ENCODE data around the gene TRIM29. TPM values are rescaled to one million over a fixed set of nuclear protein-coding genes. Genes with fewer than 3 reads are reported as not detected.

TRIM29 gene
- total RNA-seq, 1 experiment from 2014 or later, result 293 TPM

DNA sequence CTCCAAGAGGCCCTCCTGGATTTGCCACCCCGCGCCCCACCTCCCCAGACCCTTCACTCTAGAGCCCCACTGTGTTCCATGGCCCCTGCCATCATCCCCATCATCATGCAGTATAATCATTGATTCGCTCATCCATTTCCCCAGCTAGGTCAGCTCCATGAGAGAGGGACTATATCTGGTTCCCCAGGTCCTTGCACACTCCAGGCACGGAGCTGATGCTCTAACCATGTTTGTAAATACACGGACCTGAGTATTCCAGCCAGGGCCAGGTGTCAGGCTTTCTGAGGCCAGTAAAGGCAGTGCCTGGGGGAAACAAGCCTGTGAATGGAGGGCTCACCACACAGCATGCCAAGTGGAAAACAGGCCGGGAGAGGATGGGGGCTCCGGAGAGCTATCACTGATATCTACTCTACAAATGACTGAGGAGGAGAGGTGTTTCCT, 45.8 kb upstream of the TRIM29 start:
- H3K4me3 ChIP-seq, result no peak overlapping the region
- POLR2A ChIA-PET (ENCODE audit: unreplicated experiment), result no interaction called here
- H3K9me2 ChIP-seq (ENCODE audit: insufficient read depth), result no peaks in the 10 kb centered on the region
- H3K9me3 ChIP-seq (ENCODE audit: insufficient read depth, low read depth), result no peaks in the 10 kb centered on the region
- H3F3A ChIP-seq (ENCODE audit: insufficient read depth, low read depth), result no peaks in the 10 kb centered on the region
- no peak overlapping the region for H2AFZ ChIP-seq
- no TSS peak for BruUV-seq (replicated peaks)
- no peaks in the 10 kb centered on the region for H4K20me1 ChIP-seq (ENCODE audit: insufficient read depth)
- CTCF ChIA-PET, result interaction anchor here (0.6 kb wide), 1 partner anchor 844 kb away, joined by 3 read pairs; no protein-coding TSS in a partner anchor
- TF ChIP-seq EZH2 (IDR thresholded peaks at IDR 0.05; ENCODE audit: low read depth), result no peak
- no peak for TF ChIP-seq CTCF (conservative IDR thresholded peaks at IDR 0.05)
- no peaks in the 10 kb centered on the region for H3K79me2 ChIP-seq (ENCODE audit: low read depth)
- no peaks in the 10 kb centered on the region for H3K4me1 ChIP-seq (replicated peaks; ENCODE audit: insufficient read depth)
- no peaks in the 10 kb centered on the region for H3K36me3 ChIP-seq (ENCODE audit: low read depth)
- intact Hi-C loops (cut with micrococcal nuclease; ENCODE audit: unreplicated experiment), result no loop called here
- H3K27me3 ChIP-seq (ENCODE audit: insufficient read depth, low read depth), result no peaks in the 10 kb centered on the region
- DNase-seq, result no peak
- H3K27ac ChIP-seq, result no peak overlapping the region
- H3K4me2 ChIP-seq, result no peak overlapping the region

DNA sequence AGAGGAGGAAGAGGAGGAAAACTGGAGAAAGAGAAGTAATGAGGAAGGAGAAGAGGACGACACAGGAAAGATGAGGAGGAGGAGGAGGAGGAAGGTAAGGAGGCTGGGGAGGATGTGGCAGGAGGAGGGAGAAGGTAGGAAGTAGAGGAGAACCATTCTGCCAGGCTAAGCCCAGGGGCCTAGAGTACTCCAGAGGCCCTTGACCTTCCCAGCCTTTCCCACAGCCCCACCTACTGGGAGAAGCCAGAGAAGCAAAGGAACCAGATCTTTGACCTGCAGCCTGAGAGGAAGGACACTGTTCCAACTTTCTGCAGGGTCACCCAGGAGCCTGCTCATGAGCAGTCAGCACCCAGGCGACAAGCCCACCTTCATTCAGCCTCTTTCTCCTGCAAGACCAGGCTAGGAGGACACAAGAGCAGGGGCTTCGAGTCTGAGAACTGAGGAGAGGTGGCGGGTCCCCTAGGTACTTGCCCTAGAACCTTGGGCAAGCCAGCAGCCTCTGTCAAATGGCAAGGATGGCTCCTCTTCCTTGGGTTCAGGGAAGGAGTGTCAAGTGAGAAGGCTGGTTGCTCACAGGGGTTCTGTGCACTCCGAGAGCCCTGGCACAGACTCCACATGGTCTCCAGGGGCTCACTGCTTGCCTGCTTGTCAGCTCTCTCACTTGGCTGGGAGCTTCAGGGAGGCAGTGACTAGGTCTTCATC, 45.0 kb upstream of the TRIM29 start:
- intact Hi-C loops (cut with micrococcal nuclease; ENCODE audit: unreplicated experiment), result no loop called here
- ChIA-PET POLR2A (ENCODE audit: unreplicated experiment) (interaction anchor here (0.6 kb wide), 1 partner anchor 30 kb away, joined by 3 read pairs; no protein-coding TSS in a partner anchor), CTCF (no interaction called here)
- H3K9me2 ChIP-seq (ENCODE audit: insufficient read depth), result no peaks in the 10 kb centered on the region
- no peaks in the 10 kb centered on the region for H3K4me1 ChIP-seq (replicated peaks; ENCODE audit: insufficient read depth)
- H2AFZ ChIP-seq, result no peak overlapping the region
- H3K27ac ChIP-seq, result no peak overlapping the region
- H3K27me3 ChIP-seq (ENCODE audit: insufficient read depth, low read depth), result no peaks in the 10 kb centered on the region
- no peaks in the 10 kb centered on the region for H3K36me3 ChIP-seq (ENCODE audit: low read depth)
- no peaks in the 10 kb centered on the region for H3K9me3 ChIP-seq (ENCODE audit: insufficient read depth, low read depth)
- no peaks in the 10 kb centered on the region for H4K20me1 ChIP-seq (ENCODE audit: insufficient read depth)
- H3K79me2 ChIP-seq (ENCODE audit: low read depth), result no peaks in the 10 kb centered on the region
- no TSS peak for BruUV-seq (replicated peaks)
- H3F3A ChIP-seq (ENCODE audit: insufficient read depth, low read depth), result no peaks in the 10 kb centered on the region
- DNase-seq, result peak in 1 of 2 experiments; percentile 34
- TF ChIP-seq CTCF (conservative IDR thresholded peaks at IDR 0.05) (peak; percentile 62), EZH2 (IDR thresholded peaks at IDR 0.05; ENCODE audit: low read depth) (no peak)
- H3K4me3 ChIP-seq, result no peak overlapping the region
- H3K4me2 ChIP-seq, result no peak overlapping the region

DNA sequence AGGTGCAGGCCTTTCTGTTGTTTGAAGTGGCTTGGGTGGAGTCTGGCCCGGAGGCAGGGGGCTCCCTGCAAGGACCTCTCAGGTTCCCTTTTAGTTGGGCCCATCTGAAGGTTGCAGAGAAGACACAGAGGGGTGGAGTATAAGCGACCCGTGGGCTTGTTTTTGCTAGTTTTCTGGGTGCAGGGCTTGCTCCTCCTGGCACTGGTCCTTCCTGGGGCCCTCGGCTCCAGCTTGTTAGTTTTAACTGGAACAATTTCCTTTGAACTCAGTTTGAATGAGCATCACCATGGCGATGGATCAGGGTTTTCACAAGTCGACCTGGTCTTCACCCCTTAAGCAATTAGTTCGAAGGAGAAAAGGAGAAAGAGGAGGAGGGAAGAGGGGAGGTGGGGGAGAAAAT, 44.5 kb upstream of the TRIM29 start:
- Histone ChIP-seq H3K9me2 (ENCODE audit: insufficient read depth) (no peaks in the 10 kb centered on the region), H2AFZ (no peak overlapping the region), H3K79me2 (ENCODE audit: low read depth) (no peaks in the 10 kb centered on the region), H4K20me1 (ENCODE audit: insufficient read depth) (no peaks in the 10 kb centered on the region), H3K27me3 (ENCODE audit: insufficient read depth, low read depth) (no peaks in the 10 kb centered on the region), H3K4me1 (replicated peaks; ENCODE audit: insufficient read depth) (no peaks in the 10 kb centered on the region), H3K36me3 (ENCODE audit: low read depth) (no peaks in the 10 kb centered on the region), H3K9me3 (ENCODE audit: insufficient read depth, low read depth) (no peaks in the 10 kb centered on the region), H3K4me3 (no peak overlapping the region), H3K4me2 (no peak overlapping the region), H3F3A (ENCODE audit: insufficient read depth, low read depth) (no peaks in the 10 kb centered on the region), H3K27ac (no peak overlapping the region)
- ChIA-PET POLR2A (ENCODE audit: unreplicated experiment) (interaction anchor here (0.6 kb wide), 1 partner anchor 29 kb away, joined by 3 read pairs; no protein-coding TSS in a partner anchor), CTCF (no interaction called here)
- TF ChIP-seq EZH2 (IDR thresholded peaks at IDR 0.05; ENCODE audit: low read depth) (no peak), CTCF (conservative IDR thresholded peaks at IDR 0.05) (no peak)
- no TSS peak for BruUV-seq (replicated peaks)
- intact Hi-C loops (cut with micrococcal nuclease; ENCODE audit: unreplicated experiment), result no loop called here
- no peak for DNase-seq
